HCT116 (cell line): Measurements from ENCODE around the gene PPIP5K2. TPM values are rescaled to one million over a fixed set of nuclear protein-coding genes. Genes with fewer than 3 reads are reported as not detected.

Experiments used
- ATAC-seq: fragments of 200-7000 bp; cut with Tn5 transposase; 2 replicates; pipeline ENCODE4 v1.9.1; 2020; ENCODE audit warnings: mild to moderate bottlenecking, moderate library complexity
- BruUV-seq: library from RNA; stranded (reverse); fragments of 400-500 nt; replicated peaks from 2 replicates; lab custom pipeline; 2021; lab: Mats Ljungman, UMichigan
- CTCF ChIA-PET: fragments of 300-600 bp; sonication (Branson Sonifier 250); formaldehyde crosslinking; loops from one replicate; lab custom pipeline; 2021; ENCODE audit warnings: antibody characterized with exemption; lab: Charles Lee
- POLR2A ChIA-PET: fragments of 300-600, 350-600 bp; sonication (Branson Sonifier 250); formaldehyde crosslinking; loops from one replicate; lab custom pipeline; 2021; ENCODE audit warnings: antibody characterized with exemption; lab: Charles Lee
- RAD21 ChIA-PET, 2 experiments: fragments of 300-600 bp; sonication (Branson Sonifier 250); formaldehyde crosslinking; loops; one replicate each; lab custom pipeline; 2023; ENCODE audit warnings: low total read pairs in 2 of 2; ENCODE audit not compliant: uncharacterized antibody in 2 of 2, unreplicated experiment in 2 of 2, low non-redundant PET in 1 of 2; lab: Charles Lee
- DNase-seq: peaks from one replicate; pipeline ENCODE4 v3.0.0-alpha.2; 2010; ENCODE audit warnings: low read depth, low spot score
- H2AFZ ChIP-seq: fragments of 200-600 bp; shearing (Covaris generic), sonication (generic); 2 replicates; pipeline ENCODE4 v1.6.1; 2017; ENCODE audit warnings: low read depth, mixed run types, mixed read lengths, antibody characterized with exemption, low read length; ENCODE audit not compliant: poor library complexity, severe bottlenecking
- H3K27ac ChIP-seq: 2 replicates; pipeline ENCODE4 v1.5.1; 2012; ENCODE audit warnings: low read depth, low read length
- H3K27me3 ChIP-seq: fragments of 200-600 bp; sonication (generic); 2 replicates; pipeline ENCODE4 v1.6.1; 2016; ENCODE audit warnings: mixed run types, low read length, mixed read lengths; ENCODE audit not compliant: insufficient read depth
- H3K36me3 ChIP-seq, 2 experiments: fragments of 200-500 bp in 1 of 2; fragments of 200-600 bp in 1 of 2; sonication (Bioruptor generic) in 1 of 2; sonication (generic) in 1 of 2; 2 replicates each; pipeline versions ENCODE4 v1.5.1 to v1.6.1; 2014 to 2016; ENCODE audit warnings: low read length in 2 of 2, inconsistent platforms in 1 of 2, mixed read lengths in 1 of 2, mixed run types in 1 of 2; ENCODE audit not compliant: insufficient read depth in 2 of 2, control insufficient read depth in 1 of 2
- H3K4me1 ChIP-seq, 2 experiments: fragments of 200-600 bp in 1 of 2; sonication (generic) in 1 of 2; 2 replicates each; pipeline versions ENCODE4 v1.5.1 to v1.6.1; 2012 to 2017; ENCODE audit warnings: low read length in 2 of 2, inconsistent platforms in 1 of 2, mild to moderate bottlenecking in 1 of 2, mixed read lengths in 1 of 2, mixed run types in 1 of 2, moderate library complexity in 1 of 2; ENCODE audit not compliant: insufficient read depth in 2 of 2, control insufficient read depth in 1 of 2
- H3K4me2 ChIP-seq: fragments of 200-600 bp; sonication (generic); 2 replicates; pipeline ENCODE4 v1.6.1; 2017; ENCODE audit warnings: mixed run types, low read length, mixed read lengths
- H3K4me3 ChIP-seq, 2 experiments: fragments of 200-600 bp in 1 of 2; sonication (generic) in 1 of 2; replicated peaks in 1 of 2; 2 replicates each; pipeline ENCODE4 v1.5.1; 2011 to 2016; ENCODE audit warnings: low read length in 2 of 2, control low read depth in 1 of 2, low read depth in 1 of 2, mild to moderate bottlenecking in 1 of 2, mixed read lengths in 1 of 2, mixed run types in 1 of 2
- H3K79me2 ChIP-seq: fragments of 200-600 bp; sonication (generic); 2 replicates; pipeline ENCODE4 v1.6.1; 2017; ENCODE audit warnings: mild to moderate bottlenecking, mixed run types, low read length, moderate library complexity, mixed read lengths; ENCODE audit not compliant: insufficient read depth
- H3K9ac ChIP-seq: fragments of 200-600 bp; sonication (generic); 2 replicates; pipeline ENCODE4 v1.6.1; 2016; ENCODE audit warnings: low read length, mixed read lengths
- H3K9me2 ChIP-seq: fragments of 200-600 bp; sonication (generic), shearing (Covaris generic); 2 replicates; pipeline ENCODE4 v1.6.1; 2017; ENCODE audit warnings: mixed run types, mild to moderate bottlenecking, moderate library complexity; ENCODE audit not compliant: insufficient read depth
- H3K9me3 ChIP-seq, 2 experiments: fragments of 200-500 bp in 1 of 2; fragments of 200-600 bp in 1 of 2; sonication (Bioruptor generic) in 1 of 2; sonication (generic) in 1 of 2; 2 replicates each; pipeline ENCODE4 v1.6.1; 2014 to 2017; ENCODE audit warnings: low read length in 2 of 2, mixed read lengths in 2 of 2, inconsistent platforms in 1 of 2, low read depth in 1 of 2, mild to moderate bottlenecking in 1 of 2, mixed run types in 1 of 2, moderate library complexity in 1 of 2; ENCODE audit not compliant: control insufficient read depth in 1 of 2, insufficient read depth in 1 of 2
- H4K20me1 ChIP-seq: fragments of 200-600 bp; sonication (generic), shearing (Covaris generic); 2 replicates; pipeline ENCODE4 v1.6.1; 2017; ENCODE audit warnings: mixed run types, mild to moderate bottlenecking, moderate library complexity; ENCODE audit not compliant: insufficient read depth
- CBX3 ChIP-seq: IDR thresholded peaks from 2 replicates; pipeline ENCODE4 v1.6.1; 2012; ENCODE audit warnings: low read depth
- CEBPB ChIP-seq: IDR thresholded peaks from 2 replicates; pipeline ENCODE4 v1.6.1; 2012; ENCODE audit warnings: low read depth
- EGR1 ChIP-seq: IDR thresholded peaks from 2 replicates; pipeline ENCODE4 v1.6.1; 2012; ENCODE audit warnings: low read depth
- EZH2phosphoT487 ChIP-seq: fragments of 200-600 bp; IDR thresholded peaks from 2 replicates; pipeline ENCODE4 v1.6.1; 2018; ENCODE audit warnings: antibody characterized with exemption, borderline replicate concordance
- FOSL1 ChIP-seq: IDR thresholded peaks from 2 replicates; pipeline ENCODE4 v1.6.1; 2012; ENCODE audit warnings: low read depth
- POLR2AphosphoS5 ChIP-seq: IDR thresholded peaks from 2 replicates; pipeline ENCODE4 v1.6.1; 2011; ENCODE audit warnings: mild to moderate bottlenecking, low read depth, low read length, moderate library complexity
- SIN3A ChIP-seq: IDR thresholded peaks from 2 replicates; pipeline ENCODE4 v1.6.1; 2012; ENCODE audit warnings: low read depth
- SP1 ChIP-seq: IDR thresholded peaks from 2 replicates; pipeline ENCODE4 v1.6.1; 2012; ENCODE audit warnings: low read depth
- SRF ChIP-seq: IDR thresholded peaks from 2 replicates; pipeline ENCODE4 v1.6.1; 2012; ENCODE audit warnings: low read depth
- ZNF274 ChIP-seq: fragments of 200-500 bp; sonication (Bioruptor generic); IDR thresholded peaks from 2 replicates; pipeline ENCODE4 v1.6.1; 2014; ENCODE audit warnings: mild to moderate bottlenecking, low read depth, low read length, inconsistent platforms
- intact Hi-C: fragments of 100-400 bp; cut with micrococcal nuclease; formaldehyde crosslinking; loops from 2 replicates; pipeline ENCODE4 v1.10.0; 2022
- total RNA-seq: library from RNA; stranded (reverse); gene quantifications from one replicate; pipeline ENCODE4 v1.2.1, GENCODE V29; 2021; ENCODE audit not compliant: unreplicated experiment
- TF ChIP-seq, protein P1 (sequence below): IDR thresholded peaks from 2 replicates; pipeline ENCODE4 v1.6.1; 2012; ENCODE audit warnings: low read depth
- TF ChIP-seq, protein P2 (sequence below): IDR thresholded peaks from 2 replicates; pipeline ENCODE4 v1.6.1; 2012
- TF ChIP-seq, protein P3 (sequence below), 3 experiments: fragments of 200-600 bp in 1 of 3; sonication (generic) in 1 of 3; IDR thresholded peaks in 2 of 3; conservative IDR thresholded peaks in 1 of 3; 2 replicates each; pipeline ENCODE4 v1.5.1; 2012 to 2017; ENCODE audit warnings: low read depth in 2 of 3, low read length in 2 of 3, antibody characterized with exemption in 1 of 3, borderline replicate concordance in 1 of 3, control low read depth in 1 of 3, mild to moderate bottlenecking in 1 of 3, mixed read lengths in 1 of 3, mixed run types in 1 of 3, moderate library complexity in 1 of 3; ENCODE audit not compliant: insufficient read depth in 1 of 3
- TF ChIP-seq, protein P4 (sequence below): IDR thresholded peaks from 2 replicates; pipeline ENCODE4 v1.6.1; 2011; ENCODE audit warnings: mild to moderate bottlenecking, low read length, moderate library complexity; ENCODE audit not compliant: insufficient replicate concordance; ENCODE audit errors: extremely low read depth

Gene PPIP5K2
- total RNA-seq, 1 experiment from 2014 or later = 45.8 TPM

DNA sequence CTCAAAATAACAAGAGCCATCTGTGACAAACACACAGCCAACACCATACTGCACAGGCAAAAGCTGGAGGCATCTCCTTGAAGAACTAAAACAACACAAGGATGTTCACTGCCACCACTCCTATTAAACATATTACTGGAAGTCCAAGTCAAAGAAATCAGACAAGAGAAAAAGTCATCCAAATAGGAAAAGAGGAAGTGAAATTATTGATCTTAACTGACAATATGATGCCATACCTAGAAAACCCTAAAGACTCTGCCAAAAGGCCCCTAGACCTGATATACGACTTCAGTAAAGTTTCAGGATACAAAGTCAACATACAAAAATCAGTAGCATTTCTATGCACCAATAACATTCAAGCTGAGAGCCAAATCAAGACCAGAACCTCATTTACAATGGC, 108.5 kb downstream of the PPIP5K2 start:
- Histone ChIP-seq H3K9ac (no peak overlapping the region), H3K36me3 (no peaks in the 10 kb centered on the region)
- TF ChIP-seq SRF = no peak
- TF ChIP-seq, protein P1, sequence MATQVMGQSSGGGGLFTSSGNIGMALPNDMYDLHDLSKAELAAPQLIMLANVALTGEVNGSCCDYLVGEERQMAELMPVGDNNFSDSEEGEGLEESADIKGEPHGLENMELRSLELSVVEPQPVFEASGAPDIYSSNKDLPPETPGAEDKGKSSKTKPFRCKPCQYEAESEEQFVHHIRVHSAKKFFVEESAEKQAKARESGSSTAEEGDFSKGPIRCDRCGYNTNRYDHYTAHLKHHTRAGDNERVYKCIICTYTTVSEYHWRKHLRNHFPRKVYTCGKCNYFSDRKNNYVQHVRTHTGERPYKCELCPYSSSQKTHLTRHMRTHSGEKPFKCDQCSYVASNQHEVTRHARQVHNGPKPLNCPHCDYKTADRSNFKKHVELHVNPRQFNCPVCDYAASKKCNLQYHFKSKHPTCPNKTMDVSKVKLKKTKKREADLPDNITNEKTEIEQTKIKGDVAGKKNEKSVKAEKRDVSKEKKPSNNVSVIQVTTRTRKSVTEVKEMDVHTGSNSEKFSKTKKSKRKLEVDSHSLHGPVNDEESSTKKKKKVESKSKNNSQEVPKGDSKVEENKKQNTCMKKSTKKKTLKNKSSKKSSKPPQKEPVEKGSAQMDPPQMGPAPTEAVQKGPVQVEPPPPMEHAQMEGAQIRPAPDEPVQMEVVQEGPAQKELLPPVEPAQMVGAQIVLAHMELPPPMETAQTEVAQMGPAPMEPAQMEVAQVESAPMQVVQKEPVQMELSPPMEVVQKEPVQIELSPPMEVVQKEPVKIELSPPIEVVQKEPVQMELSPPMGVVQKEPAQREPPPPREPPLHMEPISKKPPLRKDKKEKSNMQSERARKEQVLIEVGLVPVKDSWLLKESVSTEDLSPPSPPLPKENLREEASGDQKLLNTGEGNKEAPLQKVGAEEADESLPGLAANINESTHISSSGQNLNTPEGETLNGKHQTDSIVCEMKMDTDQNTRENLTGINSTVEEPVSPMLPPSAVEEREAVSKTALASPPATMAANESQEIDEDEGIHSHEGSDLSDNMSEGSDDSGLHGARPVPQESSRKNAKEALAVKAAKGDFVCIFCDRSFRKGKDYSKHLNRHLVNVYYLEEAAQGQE = no peak
- TF ChIP-seq CBX3 = no peak
- no peak for TF ChIP-seq POLR2AphosphoS5
- no peak for TF ChIP-seq SIN3A
- no peak for TF ChIP-seq EGR1
- TF ChIP-seq, protein P2, sequence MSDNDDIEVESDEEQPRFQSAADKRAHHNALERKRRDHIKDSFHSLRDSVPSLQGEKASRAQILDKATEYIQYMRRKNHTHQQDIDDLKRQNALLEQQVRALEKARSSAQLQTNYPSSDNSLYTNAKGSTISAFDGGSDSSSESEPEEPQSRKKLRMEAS = no peak
- no peak for TF ChIP-seq CEBPB
- TF ChIP-seq EZH2phosphoT487 = no peak
- no peak for TF ChIP-seq SP1
- TF ChIP-seq, protein P3, sequence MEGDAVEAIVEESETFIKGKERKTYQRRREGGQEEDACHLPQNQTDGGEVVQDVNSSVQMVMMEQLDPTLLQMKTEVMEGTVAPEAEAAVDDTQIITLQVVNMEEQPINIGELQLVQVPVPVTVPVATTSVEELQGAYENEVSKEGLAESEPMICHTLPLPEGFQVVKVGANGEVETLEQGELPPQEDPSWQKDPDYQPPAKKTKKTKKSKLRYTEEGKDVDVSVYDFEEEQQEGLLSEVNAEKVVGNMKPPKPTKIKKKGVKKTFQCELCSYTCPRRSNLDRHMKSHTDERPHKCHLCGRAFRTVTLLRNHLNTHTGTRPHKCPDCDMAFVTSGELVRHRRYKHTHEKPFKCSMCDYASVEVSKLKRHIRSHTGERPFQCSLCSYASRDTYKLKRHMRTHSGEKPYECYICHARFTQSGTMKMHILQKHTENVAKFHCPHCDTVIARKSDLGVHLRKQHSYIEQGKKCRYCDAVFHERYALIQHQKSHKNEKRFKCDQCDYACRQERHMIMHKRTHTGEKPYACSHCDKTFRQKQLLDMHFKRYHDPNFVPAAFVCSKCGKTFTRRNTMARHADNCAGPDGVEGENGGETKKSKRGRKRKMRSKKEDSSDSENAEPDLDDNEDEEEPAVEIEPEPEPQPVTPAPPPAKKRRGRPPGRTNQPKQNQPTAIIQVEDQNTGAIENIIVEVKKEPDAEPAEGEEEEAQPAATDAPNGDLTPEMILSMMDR (IDR thresholded peaks at IDR 0.05 in 2 of 3, conservative IDR thresholded peaks at IDR 0.05 in 1 of 3; ENCODE audit: borderline replicate concordance in 1 of 3, insufficient read depth in 1 of 3, low read depth in 2 of 3, low read length in 2 of 3) = no peak
- TF ChIP-seq, protein P4, sequence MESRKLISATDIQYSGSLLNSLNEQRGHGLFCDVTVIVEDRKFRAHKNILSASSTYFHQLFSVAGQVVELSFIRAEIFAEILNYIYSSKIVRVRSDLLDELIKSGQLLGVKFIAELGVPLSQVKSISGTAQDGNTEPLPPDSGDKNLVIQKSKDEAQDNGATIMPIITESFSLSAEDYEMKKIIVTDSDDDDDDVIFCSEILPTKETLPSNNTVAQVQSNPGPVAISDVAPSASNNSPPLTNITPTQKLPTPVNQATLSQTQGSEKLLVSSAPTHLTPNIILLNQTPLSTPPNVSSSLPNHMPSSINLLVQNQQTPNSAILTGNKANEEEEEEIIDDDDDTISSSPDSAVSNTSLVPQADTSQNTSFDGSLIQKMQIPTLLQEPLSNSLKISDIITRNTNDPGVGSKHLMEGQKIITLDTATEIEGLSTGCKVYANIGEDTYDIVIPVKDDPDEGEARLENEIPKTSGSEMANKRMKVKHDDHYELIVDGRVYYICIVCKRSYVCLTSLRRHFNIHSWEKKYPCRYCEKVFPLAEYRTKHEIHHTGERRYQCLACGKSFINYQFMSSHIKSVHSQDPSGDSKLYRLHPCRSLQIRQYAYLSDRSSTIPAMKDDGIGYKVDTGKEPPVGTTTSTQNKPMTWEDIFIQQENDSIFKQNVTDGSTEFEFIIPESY = no peak
- no peak for TF ChIP-seq FOSL1
- no peak for TF ChIP-seq ZNF274
- TF ChIP-seq, all 23 proteins: peak for 0
- intact Hi-C loops = no loop called here
- H3K9me3 ChIP-seq = no peaks in the 10 kb centered on the region
- H3K4me3 ChIP-seq = no peak overlapping the region
- ChIA-PET RAD21 (no interaction called here), CTCF (no interaction called here), POLR2A (no interaction called here)
- H4K20me1 ChIP-seq = no peaks in the 10 kb centered on the region
- peaks cover 0 to 7% of the 10 kb centered on the region in 2 experiments; a peak in 1 of 4 replicates for H3K4me1 ChIP-seq
- H2AFZ ChIP-seq = no peak overlapping the region
- no peaks in the 10 kb centered on the region for H3K79me2 ChIP-seq
- BruUV-seq = no TSS peak
- DNase-seq (no peak), ATAC-seq (no peak)
- H3K9me2 ChIP-seq = no peaks in the 10 kb centered on the region
- no peaks in the 10 kb centered on the region for H3K27me3 ChIP-seq
- no peak overlapping the region for H3K4me2 ChIP-seq
- no peak overlapping the region for H3K27ac ChIP-seq
